ENCODE measurements around the gene KHDRBS1.

DNA sequence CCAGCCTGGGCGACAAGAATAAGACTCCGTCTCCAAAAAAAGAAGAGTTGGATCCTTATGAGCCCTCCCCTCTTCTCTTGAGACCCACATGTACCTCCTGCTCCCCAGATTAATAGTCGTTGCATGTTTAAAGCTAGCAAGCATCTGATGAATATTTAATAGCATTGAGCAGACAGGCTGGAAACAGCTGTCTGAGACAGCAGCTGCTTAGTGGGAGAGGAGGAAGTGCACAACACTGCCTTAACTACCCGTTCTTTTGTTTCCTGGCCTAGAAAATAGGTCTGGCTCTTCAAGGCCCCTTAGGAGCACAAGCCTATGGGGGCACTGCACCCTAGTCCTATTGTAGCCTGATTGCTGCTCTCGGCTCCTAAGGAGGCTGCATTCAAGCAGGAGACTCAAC lies 41.7 kb downstream of the KHDRBS1 start:
- TF ChIP-seq PATZ1 (tag by site-specific recombination; IDR thresholded peaks at IDR 0.05) (no peak), ZNF416 (tag by site-specific recombination; IDR thresholded peaks at IDR 0.05) (no peak)
